Measurements from ENCODE around the gene LNP1. TPM values are rescaled to one million over a fixed set of nuclear protein-coding genes. Genes with fewer than 3 reads are reported as not detected.

Gene LNP1
- total and polyA plus RNA-seq, 2 of the 8 experiments (the other 6 are each of a cell fraction or from before 2014, with no cell fraction given), result 6.6 to 8.7 TPM

- Histone ChIP-seq H3K14ac (ENCODE audit: insufficient read length) (no peak overlapping the region), H2BK15ac (ENCODE audit: low read length) (no peak overlapping the region), H4K8ac (ENCODE audit: extremely low read depth, insufficient read depth, low read length) (no peak overlapping the region), H4K5ac (ENCODE audit: insufficient read length, low read depth, low read length) (no peak overlapping the region), H3K4ac (replicated peaks; ENCODE audit: insufficient read length, low read depth, low read length) (no peak overlapping the region), H2BK20ac (ENCODE audit: low read length) (no peak overlapping the region), H3K4me1 (replicated peaks in 1 of 4; ENCODE audit: control insufficient read depth in 3 of 4, insufficient read depth in 4 of 4, low read length in 3 of 4) (no peaks in the 10 kb centered on the region), H3K18ac (ENCODE audit: extremely low read depth, low read length) (no peak overlapping the region), H3K36me3 (ENCODE audit: control insufficient read depth in 2 of 4, insufficient read depth in 4 of 4, low read length in 3 of 4) (peaks cover 0 to 3% (median 0%) of the 10 kb centered on the region in 4 experiments; a peak in 3 of 8 replicates), H2AFZ (ENCODE audit: low read length) (no peak overlapping the region), H3K4me3 (ENCODE audit: extremely low read depth in 1 of 4, insufficient read depth in 2 of 4, low read depth in 3 of 4, low read length in 4 of 4) (no peak overlapping the region), H3K79me2 (ENCODE audit: control insufficient read depth in 1 of 2, insufficient read depth in 2 of 2, low read length in 2 of 2) (no peaks in the 10 kb centered on the region), H3K9me3 (ENCODE audit: insufficient read depth in 2 of 2, low read depth in 1 of 2, low read length in 1 of 2) (peaks cover 0 to 2% of the 10 kb centered on the region in 2 experiments; a peak in 1 of 4 replicates), H3K56ac (replicated peaks; ENCODE audit: insufficient read length, low read depth, low read length) (no peak overlapping the region), H2BK120ac (replicated peaks; ENCODE audit: low read depth, low read length) (no peak overlapping the region), H3K23me2 (ENCODE audit: low read depth, low read length) (no peaks in the 10 kb centered on the region), H3K4me2 (ENCODE audit: insufficient read depth in 1 of 2, low read depth in 2 of 2, low read length in 2 of 2) (no peak overlapping the region), H4K91ac (replicated peaks; ENCODE audit: insufficient read length, low read length) (no peak overlapping the region), H2AK5ac (ENCODE audit: low read depth, low read length) (no peak overlapping the region), H2BK5ac (ENCODE audit: low read depth, low read length) (no peak overlapping the region), H3K23ac (ENCODE audit: insufficient read length) (no peak overlapping the region), H3K9ac (replicated peaks in 1 of 4; ENCODE audit: extremely low read depth in 1 of 4, low read depth in 3 of 4, low read length in 3 of 4) (no peak overlapping the region), H3K27me3 (replicated peaks in 1 of 4; ENCODE audit: control insufficient read depth in 3 of 4, extremely low read depth in 1 of 4, insufficient read depth in 3 of 4, low read length in 3 of 4) (no peaks in the 10 kb centered on the region), H4K20me1 (replicated peaks in 1 of 2; ENCODE audit: control insufficient read depth in 1 of 2, insufficient read depth in 2 of 2, low read length in 2 of 2) (no peaks in the 10 kb centered on the region), H3K27ac (ENCODE audit: low read depth, low read length) (no peak overlapping the region), H3K79me1 (ENCODE audit: low read depth, low read length) (no peaks in the 10 kb centered on the region), H2BK12ac (ENCODE audit: low read depth, low read length) (no peak overlapping the region)
- DNase-seq (ENCODE audit: low read depth in 1 of 2, low spot score in 2 of 2) (no peak), FAIRE-seq (no peak)
- ChIA-PET CTCF (ENCODE audit: partially characterized antibody) (interaction anchor here (0.5 to 15.5 kb wide), 8 partner anchors 8 to 149 kb away, joined by 3 to 229 read pairs (median 4); partner anchors contain the start of gene LNP1), POLR2A (ENCODE audit: partially characterized antibody) (interaction anchor here (1.0 kb wide), 1 partner anchor 253 kb away, joined by 3 read pairs; no protein-coding TSS in a partner anchor)
- WGBS, 2 experiments (ENCODE audit: extremely low coverage in 1 of 2, insufficient coverage in 1 of 2, insufficient read length in 1 of 2, insufficient replicate concordance in 2 of 2, low coverage in 1 of 2, low lambda C conversion rate in 2 of 2, missing lambda C conversion rate in 1 of 2), result 100% methylated on average over 1 of the region's 1 CpG; no CpG with 5 or more reads in 1 of the 2 experiments
- TF ChIP-seq JUN (IDR thresholded peaks at IDR 0.05; ENCODE audit: low read depth, low read length) (no peak), ZNF274 (IDR thresholded peaks at IDR 0.05; ENCODE audit: borderline replicate concordance, extremely low read depth, low read length) (no peak), NRF1 (IDR thresholded peaks at IDR 0.05; ENCODE audit: low read depth, low read length) (no peak), YY1 (IDR thresholded peaks at IDR 0.05; ENCODE audit: low read depth, low read length) (no peak), CTBP2 (IDR thresholded peaks at IDR 0.05; ENCODE audit: borderline replicate concordance, insufficient read depth, insufficient read length, low read length) (no peak), BRCA1 (IDR thresholded peaks at IDR 0.05; ENCODE audit: low read depth, low read length) (no peak), SP2 (IDR thresholded peaks at IDR 0.05; ENCODE audit: low read length) (no peak), JUND (IDR thresholded peaks at IDR 0.05; ENCODE audit: low read length) (no peak), ATF2 (IDR thresholded peaks at IDR 0.05; ENCODE audit: low read length) (no peak), PHF8 (conservative IDR thresholded peaks at IDR 0.05; ENCODE audit: low read depth, low read length) (no peak), TCF12 (IDR thresholded peaks at IDR 0.05; ENCODE audit: low read depth, low read length) (no peak), CHD2 (IDR thresholded peaks at IDR 0.05; ENCODE audit: low read length) (no peak), EP300 (IDR thresholded peaks at IDR 0.05; ENCODE audit: borderline replicate concordance in 1 of 2, low read depth in 2 of 2, low read length in 2 of 2) (no peak)
Observed at GRCh38 chr3:100456745-100457144, 55.4 kb downstream of the LNP1 start.
